Stimulated activated CD4-positive, alpha-beta T cell treated with anti-CD3 and anti-CD28 coated beads, TNF-alpha, amount 100 ng/mL, for 48 hours (primary cell): ENCODE data around the gene ARHGAP22.

Source experiments
- DNase-seq, 3 donors: peaks; one replicate each; pipeline ENCODE4 v3.0.0-alpha.2; 2020; ENCODE audit warnings: low read depth in 3 of 3

The ARHGAP22 gene

DNA sequence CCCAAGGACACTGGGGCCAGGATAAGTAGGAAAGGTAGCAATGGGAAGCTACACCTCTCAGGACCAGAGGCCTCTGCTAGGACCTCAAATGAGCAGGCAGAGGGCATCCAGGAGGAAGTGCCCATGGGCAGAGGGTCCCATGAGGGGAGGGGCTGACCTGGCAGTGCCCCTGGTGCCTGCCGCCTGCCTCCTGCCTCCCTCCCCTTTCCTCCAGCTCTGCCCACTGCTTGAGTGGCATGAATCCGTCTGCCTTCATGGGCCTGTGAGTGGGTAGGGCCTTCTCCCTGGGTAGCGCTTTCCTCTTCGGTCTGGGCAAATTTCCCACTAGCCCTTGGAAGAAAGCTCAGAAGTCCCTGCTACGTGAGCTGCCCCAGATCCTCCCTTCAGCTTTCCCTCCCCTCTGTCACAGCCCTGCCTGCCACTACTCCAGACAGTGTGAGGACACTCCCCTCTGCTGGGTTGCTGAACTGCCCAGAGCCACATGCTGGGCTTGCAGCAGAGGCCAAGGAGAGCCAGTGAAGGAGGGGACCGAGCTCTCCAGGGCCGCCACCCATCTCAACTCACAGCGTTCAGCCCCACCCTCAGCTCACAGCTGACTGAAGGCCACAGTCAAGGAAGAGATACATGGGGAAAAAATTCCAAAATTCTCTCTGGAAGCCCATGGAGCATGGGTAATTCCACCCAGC, 141.4 kb downstream of the ARHGAP22 start:
- no peak for DNase-seq

DNA sequence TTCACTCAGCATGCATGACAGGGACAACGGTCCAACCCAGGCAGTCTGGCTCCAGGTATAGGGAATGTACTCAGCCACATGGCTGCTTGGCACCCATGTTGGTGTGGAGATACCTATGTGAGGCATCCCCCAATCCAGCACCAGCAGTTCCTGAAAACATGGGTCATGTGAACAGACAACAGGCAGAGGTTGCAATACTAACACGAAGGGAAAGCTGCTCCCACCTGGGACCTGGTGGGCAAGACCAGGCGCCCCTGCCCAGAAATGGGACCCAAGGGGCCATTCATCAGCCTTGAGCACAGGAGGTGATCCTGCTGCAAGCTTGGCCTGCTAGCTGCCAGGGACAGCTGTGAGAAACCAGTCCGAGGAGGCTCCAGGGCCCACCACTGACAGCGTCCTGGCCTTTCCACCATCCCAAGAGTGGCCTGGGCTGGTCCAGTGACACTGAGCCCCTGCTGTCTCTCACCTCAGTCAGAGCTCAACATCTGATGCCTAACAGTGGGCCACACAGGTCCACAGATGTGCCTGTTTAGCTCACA, 142.3 kb downstream of the ARHGAP22 start:
- no peak for DNase-seq

DNA sequence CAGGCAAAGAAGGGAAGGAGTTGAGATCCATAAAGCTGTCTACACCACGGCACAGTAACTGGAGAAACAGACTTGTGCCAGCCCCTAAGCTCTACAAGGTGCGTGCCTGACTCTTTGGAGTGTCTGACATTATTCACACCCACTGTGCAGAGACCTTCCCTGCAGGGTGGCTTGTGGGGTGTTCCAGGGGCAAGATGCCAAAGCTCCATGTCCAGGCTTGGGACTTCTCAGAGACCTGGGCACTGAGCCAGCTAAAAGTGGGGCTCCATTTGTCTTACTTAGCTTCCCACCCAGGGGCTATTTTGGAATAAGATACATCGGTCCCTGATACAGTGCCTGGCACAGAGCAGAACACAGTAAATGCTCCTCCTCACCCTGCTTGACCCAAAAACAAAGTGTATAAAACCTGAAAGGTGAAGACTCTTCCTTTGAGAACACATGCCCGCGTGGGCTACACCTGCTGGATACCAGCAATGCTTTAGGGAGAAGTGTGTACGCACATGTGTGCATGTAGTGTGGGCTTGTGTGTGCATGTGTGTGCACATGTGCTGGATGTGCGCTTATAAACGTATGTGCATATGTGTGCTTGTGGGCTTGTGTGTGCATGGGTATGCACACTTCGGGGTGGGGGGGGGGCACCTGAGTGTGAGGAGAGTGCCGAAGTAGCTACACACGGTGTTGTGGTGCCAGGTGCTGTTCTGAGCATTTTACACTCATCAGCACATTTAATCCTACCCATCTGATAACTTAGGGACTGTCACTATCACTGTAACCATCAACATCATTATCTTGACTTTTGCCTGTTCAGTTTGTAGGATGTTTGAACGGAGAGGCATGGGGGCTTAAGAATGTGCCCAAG, 143.0 kb downstream of the ARHGAP22 start:
- DNase-seq: no peak

DNA sequence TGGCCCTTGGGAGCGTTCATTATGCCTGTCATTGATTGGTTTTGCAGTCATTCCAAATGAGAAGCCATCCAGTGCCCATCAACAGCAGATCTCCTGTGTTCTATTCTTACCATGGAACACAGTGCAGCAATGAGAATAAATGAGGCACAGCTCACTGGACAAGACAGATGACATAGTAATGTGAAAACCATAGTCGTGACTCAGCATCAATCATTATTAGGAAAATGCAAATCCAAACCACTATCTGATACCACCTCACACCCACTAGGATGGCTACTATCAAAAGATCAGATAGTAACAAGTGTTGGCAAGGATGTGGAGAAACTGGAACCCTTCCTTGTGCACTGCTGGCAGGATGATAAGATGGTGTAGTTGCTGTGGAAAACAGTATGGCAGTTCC, 144.7 kb downstream of the ARHGAP22 start:
- no peak for DNase-seq

DNA sequence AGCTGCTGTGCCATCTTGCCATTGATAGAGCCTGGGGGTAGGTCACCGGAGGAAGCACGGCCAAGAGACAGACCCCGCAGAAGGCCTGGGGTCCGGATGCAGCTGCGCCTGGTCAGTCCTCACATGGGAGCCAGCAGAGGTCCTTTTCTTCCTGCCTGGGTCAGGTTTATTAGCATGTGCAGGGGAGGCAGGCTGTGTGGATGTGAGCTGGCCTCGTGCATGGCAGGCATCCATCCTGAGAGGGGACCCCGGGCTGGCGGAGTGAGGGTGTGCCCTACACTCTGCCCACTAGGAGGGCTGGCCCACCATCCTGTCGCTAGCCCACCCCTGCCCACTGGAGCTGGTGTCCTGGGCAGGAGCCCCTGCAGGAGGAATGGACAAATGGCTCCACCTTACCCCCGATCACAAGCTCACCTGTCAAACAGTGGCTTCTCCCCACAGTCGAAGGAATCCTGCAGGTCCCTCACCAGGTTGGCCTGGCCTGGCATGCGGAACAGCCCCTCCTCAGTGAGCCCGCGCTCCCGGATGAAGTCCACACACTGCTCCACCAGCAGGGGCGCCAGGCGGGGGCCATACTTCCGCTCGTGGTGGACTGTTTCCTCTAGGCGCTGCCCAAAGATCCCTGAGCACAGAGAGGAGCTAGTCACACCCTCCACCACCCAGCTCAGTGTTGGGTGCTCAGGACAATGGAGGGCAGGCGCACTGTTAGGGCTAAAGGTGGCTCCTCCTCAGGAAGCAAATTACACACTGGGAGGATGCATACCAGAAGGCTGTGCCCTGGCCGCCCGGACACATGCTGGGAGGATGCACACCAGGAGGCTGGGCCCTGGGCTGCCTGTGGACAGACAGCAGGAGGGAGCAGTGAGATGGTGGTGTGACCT, 145.4 kb downstream of the ARHGAP22 start:
- DNase-seq: no peak

DNA sequence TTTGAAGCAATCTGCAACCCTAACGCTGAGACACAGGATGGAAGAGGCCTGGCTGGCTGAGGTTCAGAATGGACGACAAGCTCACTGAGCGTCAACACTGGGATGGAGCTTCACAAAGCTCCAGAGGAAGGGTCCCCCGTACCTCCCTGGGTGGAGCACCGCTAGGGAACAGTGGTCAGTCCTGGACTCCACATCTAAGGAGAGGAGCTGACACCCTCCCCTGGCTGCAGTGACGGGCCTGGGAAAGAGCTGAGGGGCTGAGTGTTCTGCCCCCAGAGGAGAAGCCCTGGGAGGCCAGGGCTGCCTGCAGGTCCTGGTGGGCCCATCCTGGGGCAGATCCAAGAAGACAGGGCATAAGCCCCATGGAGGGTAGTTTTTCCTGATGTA, 146.2 kb downstream of the ARHGAP22 start:
- DNase-seq: no peak

DNA sequence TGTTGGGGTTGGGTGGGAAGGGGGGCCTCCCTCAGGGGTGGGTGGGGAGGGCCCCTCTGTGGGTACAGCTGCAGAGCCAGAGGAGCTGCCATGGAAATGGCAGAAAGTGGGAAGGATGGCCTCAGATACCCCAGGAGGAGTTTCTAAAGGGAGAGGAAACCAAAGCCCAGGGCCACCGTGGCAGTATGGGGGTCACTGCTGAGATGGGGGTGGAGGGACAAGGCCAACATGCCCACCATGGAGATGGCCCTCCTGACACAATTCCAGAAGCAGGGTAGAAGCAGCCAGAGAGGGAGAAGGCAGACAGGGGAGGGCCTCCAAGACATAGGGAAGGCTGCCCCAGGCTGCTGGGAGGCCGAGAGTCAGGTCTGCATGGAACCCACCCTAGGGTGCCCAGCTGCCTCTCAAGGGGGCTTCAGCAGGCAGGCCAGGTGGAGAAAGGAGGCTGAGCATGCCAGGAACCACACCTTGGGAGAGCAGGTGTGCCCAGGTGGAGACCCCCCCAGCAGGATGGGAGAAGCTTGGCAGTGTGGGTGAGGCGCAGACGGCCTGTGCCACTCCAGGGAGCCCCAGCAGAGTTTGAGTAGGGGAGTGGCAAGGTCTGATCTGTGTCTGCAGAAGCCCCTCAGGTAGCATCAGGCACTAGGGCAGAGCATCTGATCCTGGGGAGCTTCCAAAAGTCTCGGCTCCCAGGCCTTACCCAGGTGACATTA, 146.8 kb downstream of the ARHGAP22 start:
- no peak for DNase-seq

DNA sequence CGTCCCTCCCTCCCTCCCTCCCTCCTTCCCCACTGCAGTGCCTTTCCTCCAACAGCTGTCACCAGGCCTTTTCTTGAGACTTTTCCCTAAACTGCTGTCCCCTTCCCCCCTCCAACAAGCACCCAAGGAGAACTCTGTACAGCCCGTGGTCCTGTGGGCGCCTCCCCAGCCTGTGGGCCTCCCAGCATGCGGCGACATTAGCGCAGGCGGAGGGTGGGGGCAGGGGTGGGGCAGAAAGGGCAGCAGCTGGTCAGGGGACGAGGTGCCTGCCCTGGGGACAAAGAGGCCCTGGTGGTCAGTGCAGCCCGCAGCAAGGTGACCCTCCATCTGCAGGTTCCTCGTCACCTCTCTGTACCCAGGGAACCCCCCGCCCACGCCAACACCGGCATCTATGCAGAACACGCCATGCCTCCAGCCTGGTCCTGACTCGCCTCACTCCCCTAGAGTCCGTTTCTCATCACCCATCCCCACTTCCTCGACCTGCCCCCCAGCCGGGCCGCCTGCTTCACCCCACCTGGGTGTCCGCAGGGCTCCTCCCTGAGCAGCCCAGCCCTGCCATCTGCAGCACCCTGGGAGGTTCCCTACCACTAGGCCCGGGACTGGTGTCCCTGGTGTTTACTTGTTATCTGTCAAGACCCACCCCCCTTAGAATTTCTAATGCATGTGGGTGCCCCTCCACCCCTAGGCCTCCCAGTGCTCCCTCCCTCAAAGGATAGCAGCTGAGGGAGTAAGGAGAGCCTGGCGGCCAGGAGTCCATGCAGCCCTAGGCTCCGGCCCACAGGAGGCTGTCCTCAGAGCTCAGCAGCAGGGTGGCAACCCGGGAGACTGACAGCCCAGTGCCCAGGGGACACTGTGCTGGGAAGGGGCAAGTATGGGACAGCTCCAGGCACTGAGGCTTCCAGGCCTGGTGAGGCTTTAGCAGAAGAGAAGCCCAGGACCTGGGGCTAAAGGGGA, 147.8 kb downstream of the ARHGAP22 start:
- no peak for DNase-seq

DNA sequence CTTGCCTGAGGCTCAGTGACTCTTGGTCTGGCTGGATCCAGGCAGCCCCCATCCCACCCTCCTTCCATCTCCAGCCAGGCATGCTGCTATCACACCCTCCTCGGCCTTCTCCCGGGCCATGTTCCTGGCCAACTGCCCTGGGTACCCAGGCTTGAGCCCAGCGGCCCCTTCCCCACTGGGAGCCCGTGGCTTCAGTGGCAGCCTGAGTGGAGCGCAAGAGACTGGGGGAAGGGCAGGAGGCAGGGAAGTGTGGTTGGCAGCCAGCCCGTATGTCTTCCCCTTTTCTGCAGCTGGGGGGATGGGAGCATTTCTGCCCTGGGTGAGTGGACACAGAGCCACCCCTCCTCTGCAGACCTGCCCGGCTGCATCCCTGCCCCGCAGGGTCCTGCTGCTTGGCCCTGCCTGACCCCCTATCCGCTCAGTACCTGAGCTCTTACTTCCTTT, 148.5 kb downstream of the ARHGAP22 start:
- no peak for DNase-seq

DNA sequence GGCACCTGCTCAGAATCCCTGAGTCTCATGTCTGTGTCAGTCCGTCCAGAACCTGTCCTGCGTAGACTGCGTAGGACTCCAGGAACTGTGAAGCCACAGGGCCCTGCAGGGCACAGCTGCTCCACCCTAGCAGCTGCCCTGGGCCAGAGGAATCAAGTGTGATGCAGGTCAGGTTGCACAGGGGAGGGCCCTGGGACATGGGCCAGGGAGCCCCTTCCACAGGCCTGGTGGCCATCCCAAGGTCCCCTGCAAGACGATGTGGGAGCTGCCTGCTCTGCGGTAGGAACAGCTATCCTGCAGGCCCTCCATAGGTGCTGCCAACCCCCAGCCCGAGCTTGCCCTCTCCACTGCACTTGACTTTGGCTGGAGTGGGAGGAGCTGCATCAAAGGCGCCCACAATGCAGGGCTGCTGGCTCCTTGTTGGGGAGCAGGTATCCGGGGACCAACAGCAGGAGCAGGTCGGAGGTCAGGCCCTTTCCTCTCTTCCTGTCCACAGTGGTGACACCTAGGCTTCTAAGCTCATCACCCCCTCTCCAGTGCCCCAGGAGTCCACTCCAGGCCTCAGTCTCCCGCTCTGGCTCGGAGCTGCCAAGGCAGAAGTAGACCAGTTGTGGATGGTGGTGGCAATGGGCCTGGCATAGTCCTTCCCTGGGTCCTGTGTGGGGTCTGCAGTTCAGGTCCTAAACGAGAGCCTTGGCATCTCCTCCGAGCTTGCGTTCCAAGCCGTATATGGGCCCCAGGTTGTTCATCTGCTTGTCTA, 149.3 kb downstream of the ARHGAP22 start:
- no peak for DNase-seq

DNA sequence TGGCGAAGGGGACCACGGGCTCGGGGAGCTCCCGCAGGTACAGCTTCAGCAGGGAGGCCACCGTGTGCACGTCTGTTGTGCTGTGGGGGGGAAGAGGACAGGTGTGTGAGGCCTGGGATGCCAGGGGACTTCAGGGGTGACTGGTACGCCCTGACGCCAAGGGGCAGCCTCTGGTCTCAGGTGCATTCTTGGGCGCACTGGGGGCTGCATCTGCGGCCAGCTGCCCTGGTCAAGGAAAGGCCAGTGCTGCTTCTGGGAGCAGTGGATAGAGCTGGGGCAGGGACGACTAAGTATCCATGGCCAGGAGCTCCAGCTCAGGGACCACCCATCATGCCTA, 149.8 kb downstream of the ARHGAP22 start:
- no peak for DNase-seq

DNA sequence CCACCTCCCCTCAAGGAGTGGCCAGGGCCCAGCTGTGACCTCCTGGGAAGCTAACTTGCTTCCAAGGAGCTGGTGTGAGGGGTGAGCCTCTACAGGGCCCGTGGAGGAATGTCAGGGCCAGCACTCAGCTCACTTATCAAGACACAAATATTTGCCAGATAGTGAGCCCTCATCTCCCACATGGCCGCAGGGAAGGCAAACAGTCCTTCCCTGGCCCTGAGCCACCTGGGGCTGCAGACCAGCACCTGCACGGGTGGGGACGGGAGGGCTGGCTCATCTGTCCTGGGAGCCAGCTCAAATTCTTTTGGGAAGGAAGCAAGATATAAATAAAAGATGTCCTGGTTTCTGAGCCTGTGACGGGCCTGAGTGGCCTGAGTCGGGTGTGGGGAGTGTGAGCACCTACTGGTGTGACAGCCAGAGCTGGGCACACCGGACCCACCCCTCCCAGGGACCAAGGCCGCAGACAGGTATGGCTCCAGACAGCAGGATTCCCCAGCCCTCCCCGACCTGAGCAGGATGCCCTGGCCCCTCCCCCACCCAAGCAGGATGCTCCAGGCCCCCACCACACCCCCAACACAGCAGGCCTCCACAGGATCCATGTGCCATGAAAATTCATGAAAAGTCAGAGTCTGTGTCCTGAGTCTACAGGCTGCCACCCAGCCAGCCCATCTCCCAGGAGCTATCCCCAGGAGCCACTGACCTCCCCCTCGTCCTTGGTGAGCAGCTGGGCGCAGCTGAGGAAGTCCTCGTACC, 150.4 kb downstream of the ARHGAP22 start:
- DNase-seq: no peak

DNA sequence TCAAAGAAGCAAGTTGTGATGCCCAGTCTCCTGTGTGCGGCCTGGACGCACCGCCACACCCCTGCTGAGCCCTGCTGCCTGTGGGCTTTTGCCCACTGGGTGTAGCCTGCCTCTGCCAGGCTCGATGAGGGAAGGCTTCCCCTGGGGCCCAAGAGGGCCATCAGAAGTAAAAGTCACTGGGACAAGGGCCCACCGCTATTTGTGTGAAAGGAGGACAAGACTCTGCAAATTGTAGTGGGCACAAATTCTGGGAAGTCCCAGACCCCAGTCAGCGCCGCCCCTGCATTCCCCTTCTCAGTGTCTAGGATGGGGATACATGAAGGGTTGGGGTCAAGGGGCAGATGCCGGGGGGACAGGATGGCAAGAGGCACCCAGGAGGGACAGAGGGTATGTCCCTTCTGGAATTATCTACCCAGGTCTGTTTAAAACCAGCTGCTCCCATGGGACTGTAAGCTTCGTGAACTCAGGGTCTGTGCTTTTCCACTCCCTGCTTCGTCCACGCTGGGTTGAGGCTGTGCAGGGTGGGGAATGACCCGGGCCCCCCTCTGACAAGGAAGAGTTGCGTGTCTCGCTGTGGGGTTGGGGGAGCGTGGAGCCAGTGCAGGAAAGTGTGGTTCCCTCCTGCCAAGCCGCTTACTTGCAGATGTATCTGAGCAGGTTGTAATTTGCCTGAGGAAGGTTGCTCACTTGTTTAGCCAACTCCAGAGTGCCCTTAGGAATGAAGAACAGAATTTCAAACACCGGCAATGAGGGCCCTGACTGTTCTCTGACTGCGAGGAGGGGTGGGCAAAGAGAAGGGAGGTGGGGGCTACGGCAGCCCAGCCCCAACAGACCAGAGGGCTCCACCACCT, 151.2 kb downstream of the ARHGAP22 start:
- DNase-seq: no peak

DNA sequence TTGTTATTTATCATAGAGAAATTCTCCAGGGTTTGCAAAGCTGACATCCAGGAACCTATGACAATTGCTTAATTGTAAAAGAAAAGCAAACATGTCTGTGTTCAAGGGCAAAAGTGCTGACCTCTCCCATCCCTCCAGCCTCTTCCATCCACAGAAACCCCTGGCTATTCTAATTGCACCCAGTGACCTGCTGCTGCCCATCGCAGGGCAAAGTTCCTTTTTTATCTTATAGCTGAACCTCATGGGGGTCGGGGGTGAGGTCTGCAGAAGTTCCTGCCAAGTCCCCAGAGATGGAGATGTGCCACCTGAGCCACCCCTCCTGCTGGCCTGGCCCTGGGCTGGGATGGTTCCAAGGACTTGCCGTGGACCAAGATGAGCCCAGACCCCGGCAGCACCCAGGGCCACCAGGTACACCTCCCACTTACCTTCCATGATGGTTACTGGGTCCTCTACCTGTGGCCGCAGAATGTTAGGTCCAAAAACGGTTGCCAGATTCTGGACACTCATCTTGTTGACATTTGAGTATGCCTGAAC, 151.9 kb downstream of the ARHGAP22 start:
- DNase-seq: no peak

DNA sequence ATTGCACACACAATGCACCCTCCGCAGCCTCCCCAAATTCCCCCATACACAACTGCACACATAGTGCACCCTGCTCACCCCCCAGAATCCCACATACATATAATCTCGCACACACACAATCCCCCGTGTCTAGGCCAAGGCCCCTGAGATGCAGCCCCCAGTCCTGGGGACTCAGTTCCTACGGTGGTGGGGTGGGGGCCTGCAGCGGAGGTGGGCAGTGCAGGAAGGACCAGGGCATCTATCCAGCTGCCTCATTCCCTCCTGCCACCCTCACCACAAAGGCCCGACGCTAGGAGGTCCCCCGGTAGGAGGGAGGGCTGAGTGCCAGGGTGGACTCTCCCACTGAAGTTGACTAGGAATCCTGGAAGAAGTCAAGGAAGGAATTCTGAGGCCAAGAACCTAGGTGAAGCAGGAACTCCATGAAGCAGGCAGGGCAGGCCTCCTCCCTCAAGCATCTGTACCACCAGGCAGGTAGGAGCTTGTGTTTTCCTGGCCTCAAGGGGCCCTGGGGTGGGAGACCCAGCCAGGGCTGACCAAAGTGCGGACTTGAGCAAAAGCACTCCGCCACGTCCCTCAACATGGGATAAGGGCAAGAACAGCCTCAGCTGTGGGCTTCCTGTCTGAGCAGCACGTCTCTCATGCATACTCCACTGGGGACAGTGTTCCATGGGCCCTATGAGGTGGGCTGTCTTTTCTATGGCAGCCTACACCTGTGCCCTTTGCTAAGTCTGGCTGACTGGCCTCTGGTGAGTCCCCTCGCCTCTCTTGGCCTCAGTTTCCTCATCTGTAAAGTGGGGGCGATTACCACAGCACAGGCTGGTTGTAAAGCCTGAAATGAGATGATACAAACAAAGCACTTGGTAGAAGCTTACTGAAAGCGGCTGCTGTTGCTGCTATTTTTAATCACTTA, 152.6 kb downstream of the ARHGAP22 start:
- no peak for DNase-seq

DNA sequence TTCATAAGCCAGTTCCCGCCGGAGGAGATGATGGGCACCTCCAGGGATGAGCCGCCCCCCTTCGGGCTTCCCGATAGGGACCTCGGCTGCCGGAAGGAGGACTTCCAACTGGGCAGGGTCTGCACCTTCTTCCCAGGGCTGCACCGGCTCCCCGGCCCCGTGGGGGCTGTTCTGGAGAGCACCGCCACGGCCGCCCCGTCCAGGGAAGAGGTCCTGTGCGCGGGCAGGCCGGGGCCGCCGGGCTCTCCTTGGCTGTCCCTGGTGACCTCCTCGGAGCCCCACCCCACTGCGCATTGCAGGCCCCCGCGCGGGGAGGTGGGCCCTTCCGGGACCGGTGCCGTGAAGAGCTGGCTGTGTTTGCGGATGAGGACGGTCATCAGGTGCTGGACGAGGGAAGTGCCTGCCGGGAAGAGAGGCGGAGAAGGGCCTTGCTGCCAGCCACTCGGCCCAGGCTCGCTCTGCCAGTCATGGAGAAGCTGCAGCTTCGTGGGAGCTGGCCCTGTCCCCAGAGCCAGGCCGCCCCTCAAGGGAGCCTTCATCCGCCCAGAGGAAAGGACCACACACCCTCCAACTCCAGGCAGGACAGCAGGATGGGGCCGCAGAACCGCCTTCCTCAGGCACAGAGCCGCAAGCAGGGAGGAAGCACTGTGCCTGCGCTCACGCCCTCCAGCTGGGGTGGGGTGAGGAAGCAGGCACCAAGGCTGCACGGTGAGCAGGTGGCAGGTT, 154.0 kb downstream of the ARHGAP22 start:
- DNase-seq: no peak
